ENCODE results near the gene NCOA6.
A peak's percentile ranks its signal among the peaks of the same experiment; 100 is the strongest.

Gene NCOA6

GRCh38 chr20:34701405-34702085 is 123.9 kb downstream of the NCOA6 start:
- DNase-seq: no peak

- DNase-seq: no peak
These were observed 132.0 kb downstream of the NCOA6 start for GRCh38 chr20:34693414-34693813.

- no peak for DNase-seq
These were observed 133.6 kb downstream of the NCOA6 start for GRCh38 chr20:34691838-34692237.

- no peak for DNase-seq
These were observed 136.0 kb downstream of the NCOA6 start for GRCh38 chr20:34689486-34689885.

- DNase-seq: no peak
These were observed 141.8 kb downstream of the NCOA6 start for GRCh38 chr20:34683667-34684066.

- no peak for DNase-seq
These were observed 144.8 kb downstream of the NCOA6 start for GRCh38 chr20:34680586-34681175.

- DNase-seq: peak; percentile 95 to 96
These were observed 148.6 kb downstream of the NCOA6 start, which contains the start of gene PIGU for GRCh38 chr20:34676642-34677373. Gene PIGU (minus strand): TSS chr20:34677092. CDS start chr20:34677085, 7 bp downstream.

GRCh38 chr20:34675993-34676641 is 149.3 kb downstream of the NCOA6 start:
- no peak for DNase-seq

GRCh38 chr20:34675561-34675960 is 149.9 kb downstream of the NCOA6 start:
- no peak for DNase-seq

GRCh38 chr20:34673412-34673811 is 152.0 kb downstream of the NCOA6 start:
- DNase-seq: no peak

GRCh38 chr20:34669094-34669493 is 156.4 kb downstream of the NCOA6 start:
- no peak for DNase-seq

Data from NCI-H1930 (cell line).